HFFc6 (cell line): ENCODE data around the gene CRYBA2. TPM values are rescaled to one million over a fixed set of nuclear protein-coding genes. Genes with fewer than 3 reads are reported as not detected.

ENCODE experiments used
- DNase-seq: peaks from one replicate; pipeline ENCODE4 v3.0.0-alpha.2; 2018
- H3K27ac Mint-ChIP-seq: 2 replicates; pipeline ENCODE4 v1.8.0; 2020; ENCODE audit warnings: mild to moderate bottlenecking, mixed read lengths
- H3K27me3 Mint-ChIP-seq: 2 replicates; pipeline ENCODE4 v1.8.0; 2021; ENCODE audit warnings: mild to moderate bottlenecking, moderate library complexity, mixed read lengths; ENCODE audit not compliant: insufficient read depth
- H3K36me3 Mint-ChIP-seq: 2 replicates; pipeline ENCODE4 v1.8.0; 2021; ENCODE audit warnings: low read depth, mixed read lengths
- H3K4me1 Mint-ChIP-seq: 2 replicates; pipeline ENCODE4 v1.8.0; 2020; ENCODE audit warnings: low read depth, mixed read lengths
- H3K4me3 Mint-ChIP-seq: 2 replicates; pipeline ENCODE4 v1.8.0; 2020; ENCODE audit warnings: mild to moderate bottlenecking, moderate library complexity, mixed read lengths
- H3K9me3 Mint-ChIP-seq: 2 replicates; pipeline ENCODE4 v1.8.0; 2020; ENCODE audit warnings: mild to moderate bottlenecking, mixed read lengths
- CTCF ChIP-seq: fragments of 200-600 bp; sonication (generic); IDR thresholded peaks from 2 replicates; pipeline ENCODE4 v1.5.0; 2021; ENCODE audit warnings: antibody characterized with exemption, mild to moderate bottlenecking
- total RNA-seq, 6 experiments: library from RNA; stranded (reverse); fragmentation: NEBNext Ultra II Directional; extraction: Animal tissue kit (Norgen Biotek cat#: 25700); gene quantifications; 2 replicates in 1 of 6; 3 replicates in 5 of 6; pipeline ENCODE4 v1.2.3, GENCODE V29; 2021

Gene CRYBA2
- total RNA-seq, 6 experiments from 2014 or later = not detected

GRCh38 chr2:219018286-219018685, 25.1 kb upstream of the CRYBA2 start:
- Mint-ChIP-seq H3K4me3 (no peak overlapping the region), H3K4me1 (no peaks in the 10 kb centered on the region), H3K27me3 (peaks cover 44% of the 10 kb centered on the region), H3K36me3 (no peaks in the 10 kb centered on the region), H3K9me3 (no peaks in the 10 kb centered on the region), H3K27ac (no peak overlapping the region)
- TF ChIP-seq CTCF = no peak
- no peak for DNase-seq

- Mint-ChIP-seq H3K36me3 (no peaks in the 10 kb centered on the region), H3K9me3 (no peaks in the 10 kb centered on the region), H3K4me3 (no peak overlapping the region), H3K27ac (no peak overlapping the region), H3K4me1 (no peaks in the 10 kb centered on the region), H3K27me3 (peaks cover 47% of the 10 kb centered on the region)
- TF ChIP-seq CTCF = no peak
- DNase-seq = no peak
Measured at GRCh38 chr2:219017201-219017931, 24.1 kb upstream of the CRYBA2 start.

- Mint-ChIP-seq H3K27me3 (peaks cover 41% of the 10 kb centered on the region), H3K9me3 (no peaks in the 10 kb centered on the region), H3K36me3 (no peaks in the 10 kb centered on the region), H3K4me3 (no peak overlapping the region), H3K27ac (no peak overlapping the region), H3K4me1 (no peaks in the 10 kb centered on the region)
- no peak for DNase-seq
- TF ChIP-seq CTCF = no peak
Measured at GRCh38 chr2:219016721-219017120, 23.5 kb upstream of the CRYBA2 start.

DNA sequence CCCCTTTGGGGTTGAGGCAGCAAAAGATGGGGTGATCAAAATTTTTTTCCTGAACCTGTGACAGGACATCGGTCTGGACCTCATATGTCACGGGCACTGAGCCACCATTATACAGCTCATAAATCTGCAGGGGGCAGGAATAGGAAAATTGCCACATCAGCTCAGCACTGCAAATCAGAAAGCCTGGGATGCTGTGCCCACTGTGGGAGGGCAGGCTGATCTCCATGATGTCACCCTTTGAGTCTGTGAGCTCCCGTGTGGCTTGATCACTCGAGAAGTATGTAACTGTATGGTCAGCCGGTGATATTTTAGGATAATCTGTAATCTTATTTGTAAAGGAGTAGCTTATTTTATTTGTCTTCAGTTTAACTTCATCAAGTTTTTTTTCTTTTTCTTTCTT, 17.7 kb upstream of the CRYBA2 start:
- no peak for TF ChIP-seq CTCF
- peaks cover 38% of the 10 kb centered on the region for H3K27me3 Mint-ChIP-seq
- no peaks in the 10 kb centered on the region for H3K9me3 Mint-ChIP-seq
- no peak for DNase-seq
- no peak overlapping the region for H3K27ac Mint-ChIP-seq
- no peak overlapping the region for H3K4me3 Mint-ChIP-seq
- H3K36me3 Mint-ChIP-seq = no peaks in the 10 kb centered on the region
- H3K4me1 Mint-ChIP-seq = no peaks in the 10 kb centered on the region

- H3K27ac Mint-ChIP-seq = no peak overlapping the region
- H3K36me3 Mint-ChIP-seq = no peaks in the 10 kb centered on the region
- H3K9me3 Mint-ChIP-seq = no peaks in the 10 kb centered on the region
- H3K4me1 Mint-ChIP-seq = no peaks in the 10 kb centered on the region
- TF ChIP-seq CTCF = peak; percentile 51; the same call in 1 of the 2 replicates
- peaks cover 42% of the 10 kb centered on the region for H3K27me3 Mint-ChIP-seq
- no peak overlapping the region for H3K4me3 Mint-ChIP-seq
- DNase-seq = peak; percentile 7
Measured at GRCh38 chr2:219010162-219010756, 17.0 kb upstream of the CRYBA2 start.
